Stimulated activated CD8-positive, alpha-beta memory T cell treated with anti-CD3 and anti-CD28 coated beads, Interleukin-2, amount 100 ng/mL, for 48 hours (primary cell): ENCODE results near the gene GRID1.
"Not testable (repeated sequence)": the region's sequence is repeated elsewhere in the genome, so short reads cannot be mapped to it uniquely, and the experiment has no call there.

ENCODE experiments used
- DNase-seq, 2 donors: peaks; one replicate each; pipeline ENCODE4 v3.0.0-alpha.2; 2020; ENCODE audit warnings: low read depth in 2 of 2

The GRID1 gene

GRCh38 chr10:85874208-85874607, 492.4 kb downstream of the GRID1 start:
- no peak for DNase-seq

GRCh38 chr10:85873063-85873462, 493.5 kb downstream of the GRID1 start:
- DNase-seq: no peak

- no peak for DNase-seq
Observed at GRCh38 chr10:85868627-85869499, 497.7 kb downstream of the GRID1 start.

- DNase-seq: no peak
Observed at GRCh38 chr10:85864868-85865526, 501.6 kb downstream of the GRID1 start.

- no peak for DNase-seq
Observed at GRCh38 chr10:85864173-85864549, 502.4 kb downstream of the GRID1 start.

- no peak for DNase-seq
Observed at GRCh38 chr10:85863301-85864172, 503.1 kb downstream of the GRID1 start.

GRCh38 chr10:85862771-85863170, 503.8 kb downstream of the GRID1 start:
- DNase-seq: no peak

GRCh38 chr10:85861513-85862197, 504.9 kb downstream of the GRID1 start:
- DNase-seq: no peak

- no peak for DNase-seq
Observed at GRCh38 chr10:85859859-85860258, 506.7 kb downstream of the GRID1 start.

- DNase-seq: no peak
Observed at GRCh38 chr10:85858776-85859515, 507.6 kb downstream of the GRID1 start.

GRCh38 chr10:85857791-85858190, 508.8 kb downstream of the GRID1 start:
- DNase-seq: no peak

- no peak for DNase-seq
Observed at GRCh38 chr10:85857305-85857704, 509.3 kb downstream of the GRID1 start.

GRCh38 chr10:85851934-85852333, 514.7 kb downstream of the GRID1 start:
- DNase-seq: no peak

- DNase-seq: no peak
Observed at GRCh38 chr10:85851325-85851724, 515.3 kb downstream of the GRID1 start.

- no peak for DNase-seq
Observed at GRCh38 chr10:85850736-85851135, 515.9 kb downstream of the GRID1 start.

- DNase-seq: no peak
Observed at GRCh38 chr10:85849315-85849714, 517.3 kb downstream of the GRID1 start.

- no peak for DNase-seq
Observed at GRCh38 chr10:85848756-85849155, 517.8 kb downstream of the GRID1 start.

GRCh38 chr10:85847085-85847484, 519.5 kb downstream of the GRID1 start:
- no peak for DNase-seq

- DNase-seq: not testable (repeated sequence)
Observed at GRCh38 chr10:85838660-85839059, 527.9 kb downstream of the GRID1 start.

GRCh38 chr10:85832988-85833387, 533.6 kb downstream of the GRID1 start:
- no peak for DNase-seq

GRCh38 chr10:85831422-85831821, 535.2 kb downstream of the GRID1 start:
- DNase-seq: no peak
